ENCODE results near the gene FYCO1.
"Not testable (repeated sequence)": the region's sequence is repeated elsewhere in the genome, so short reads cannot be mapped to it uniquely, and the experiment has no call there.

Gene FYCO1

GRCh38 chr3:45995236-45996192 lies at the start of gene FYCO1:
FYCO1 (minus strand) TSS chr3:45995824; CDS start chr3:45984910, 10,914 bp downstream.
- Mint-ChIP-seq H3K27ac (peak within 1 kb of the TSS; percentile 90), H3K4me3 (peak within 1 kb of the TSS; percentile 87), H3K9me3 (ENCODE audit: low read depth) (no peaks in the 10 kb centered on the region), H3K36me3 (peaks cover 5% of the 10 kb centered on the region), H3K4me1 (ENCODE audit: low read depth) (peaks cover 40% of the 10 kb centered on the region), H3K27me3 (no peaks in the 10 kb centered on the region)

GRCh38 chr3:46038916-46039315 lies 43.3 kb upstream of the FYCO1 start:
- H3K4me1 Mint-ChIP-seq (ENCODE audit: low read depth) = no peaks in the 10 kb centered on the region
- no peaks in the 10 kb centered on the region for H3K27me3 Mint-ChIP-seq
- no peak overlapping the region for H3K4me3 Mint-ChIP-seq
- peaks cover 13% of the 10 kb centered on the region for H3K36me3 Mint-ChIP-seq
- H3K9me3 Mint-ChIP-seq (ENCODE audit: low read depth) = no peaks in the 10 kb centered on the region
- H3K27ac Mint-ChIP-seq = no peak overlapping the region

- not testable (repeated sequence) for H3K9me3 Mint-ChIP-seq (ENCODE audit: low read depth); H3K4me3 Mint-ChIP-seq; H3K27ac Mint-ChIP-seq; H3K27me3 Mint-ChIP-seq; H3K4me1 Mint-ChIP-seq (ENCODE audit: low read depth)
- peaks cover 13% of the 10 kb centered on the region for H3K36me3 Mint-ChIP-seq
Measured at GRCh38 chr3:46038071-46038470, 42.4 kb upstream of the FYCO1 start.

GRCh38 chr3:46036191-46036590 lies 40.6 kb upstream of the FYCO1 start:
- peaks cover 3% of the 10 kb centered on the region for H3K36me3 Mint-ChIP-seq
- no peaks in the 10 kb centered on the region for H3K9me3 Mint-ChIP-seq (ENCODE audit: low read depth)
- no peaks in the 10 kb centered on the region for H3K4me1 Mint-ChIP-seq (ENCODE audit: low read depth)
- H3K4me3 Mint-ChIP-seq = no peak overlapping the region
- no peaks in the 10 kb centered on the region for H3K27me3 Mint-ChIP-seq
- H3K27ac Mint-ChIP-seq = no peak overlapping the region

GRCh38 chr3:46031747-46032146 lies 36.1 kb upstream of the FYCO1 start:
- Mint-ChIP-seq H3K4me1 (ENCODE audit: low read depth) (no peaks in the 10 kb centered on the region), H3K4me3 (no peak overlapping the region), H3K36me3 (peaks cover 5% of the 10 kb centered on the region), H3K9me3 (ENCODE audit: low read depth) (peaks cover 3% of the 10 kb centered on the region), H3K27me3 (no peaks in the 10 kb centered on the region), H3K27ac (no peak overlapping the region)

- no peak overlapping the region for H3K27ac Mint-ChIP-seq
- no peaks in the 10 kb centered on the region for H3K4me1 Mint-ChIP-seq (ENCODE audit: low read depth)
- H3K36me3 Mint-ChIP-seq = peaks cover 5% of the 10 kb centered on the region
- H3K4me3 Mint-ChIP-seq = no peak overlapping the region
- peaks cover 3% of the 10 kb centered on the region for H3K9me3 Mint-ChIP-seq (ENCODE audit: low read depth)
- H3K27me3 Mint-ChIP-seq = no peaks in the 10 kb centered on the region
Measured at GRCh38 chr3:46031269-46031668, 35.6 kb upstream of the FYCO1 start.

- H3K27me3 Mint-ChIP-seq = no peaks in the 10 kb centered on the region
- no peak overlapping the region for H3K4me3 Mint-ChIP-seq
- no peak overlapping the region for H3K27ac Mint-ChIP-seq
- H3K9me3 Mint-ChIP-seq (ENCODE audit: low read depth) = peaks cover 3% of the 10 kb centered on the region
- no peaks in the 10 kb centered on the region for H3K4me1 Mint-ChIP-seq (ENCODE audit: low read depth)
- H3K36me3 Mint-ChIP-seq = peaks cover 5% of the 10 kb centered on the region
Measured at GRCh38 chr3:46030626-46031025, 35.0 kb upstream of the FYCO1 start.

GRCh38 chr3:46029953-46030543 lies 34.4 kb upstream of the FYCO1 start:
- Mint-ChIP-seq H3K4me1 (ENCODE audit: low read depth) (no peaks in the 10 kb centered on the region), H3K36me3 (peaks cover 2% of the 10 kb centered on the region), H3K9me3 (ENCODE audit: low read depth) (peaks cover 3% of the 10 kb centered on the region), H3K4me3 (no peak overlapping the region), H3K27ac (no peak overlapping the region), H3K27me3 (no peaks in the 10 kb centered on the region)

- H3K27ac Mint-ChIP-seq = no peak overlapping the region
- no peaks in the 10 kb centered on the region for H3K27me3 Mint-ChIP-seq
- peaks cover 2% of the 10 kb centered on the region for H3K36me3 Mint-ChIP-seq
- no peak overlapping the region for H3K4me3 Mint-ChIP-seq
- peaks cover 3% of the 10 kb centered on the region for H3K9me3 Mint-ChIP-seq (ENCODE audit: low read depth)
- H3K4me1 Mint-ChIP-seq (ENCODE audit: low read depth) = no peaks in the 10 kb centered on the region
Measured at GRCh38 chr3:46027736-46028397, 32.2 kb upstream of the FYCO1 start.

GRCh38 chr3:46027021-46027705 lies 31.5 kb upstream of the FYCO1 start, which contains the start of gene XCR1:
XCR1 (minus strand) TSS chr3:46027483; CDS start chr3:46021947, 5,536 bp downstream.
- Mint-ChIP-seq H3K36me3 (peaks cover 2% of the 10 kb centered on the region), H3K4me3 (no peak within 1 kb of the TSS), H3K9me3 (ENCODE audit: low read depth) (peaks cover 3% of the 10 kb centered on the region), H3K27me3 (no peaks in the 10 kb centered on the region), H3K4me1 (ENCODE audit: low read depth) (no peaks in the 10 kb centered on the region), H3K27ac (no peak within 1 kb of the TSS)

GRCh38 chr3:46025139-46025538 lies 29.5 kb upstream of the FYCO1 start:
- H3K27ac Mint-ChIP-seq = no peak overlapping the region
- no peak overlapping the region for H3K4me3 Mint-ChIP-seq
- peaks cover 2% of the 10 kb centered on the region for H3K36me3 Mint-ChIP-seq
- no peaks in the 10 kb centered on the region for H3K4me1 Mint-ChIP-seq (ENCODE audit: low read depth)
- no peaks in the 10 kb centered on the region for H3K27me3 Mint-ChIP-seq
- H3K9me3 Mint-ChIP-seq (ENCODE audit: low read depth) = peaks cover 3% of the 10 kb centered on the region

- no peak overlapping the region for H3K27ac Mint-ChIP-seq
- no peak overlapping the region for H3K4me3 Mint-ChIP-seq
- no peaks in the 10 kb centered on the region for H3K27me3 Mint-ChIP-seq
- H3K36me3 Mint-ChIP-seq = peaks cover 2% of the 10 kb centered on the region
- peaks cover 4% of the 10 kb centered on the region for H3K4me1 Mint-ChIP-seq (ENCODE audit: low read depth)
- peaks cover 3% of the 10 kb centered on the region for H3K9me3 Mint-ChIP-seq (ENCODE audit: low read depth)
Measured at GRCh38 chr3:46024131-46024530, 28.5 kb upstream of the FYCO1 start.

GRCh38 chr3:46022909-46023785 lies 27.5 kb upstream of the FYCO1 start:
- Mint-ChIP-seq H3K36me3 (peaks cover 2% of the 10 kb centered on the region), H3K4me3 (no peak overlapping the region), H3K4me1 (ENCODE audit: low read depth) (peaks cover 4% of the 10 kb centered on the region), H3K27ac (no peak overlapping the region), H3K27me3 (no peaks in the 10 kb centered on the region), H3K9me3 (ENCODE audit: low read depth) (no peaks in the 10 kb centered on the region)

- Mint-ChIP-seq H3K9me3 (ENCODE audit: low read depth) (no peaks in the 10 kb centered on the region), H3K27me3 (no peaks in the 10 kb centered on the region), H3K4me1 (ENCODE audit: low read depth) (peaks cover 4% of the 10 kb centered on the region), H3K36me3 (no peaks in the 10 kb centered on the region), H3K4me3 (no peak overlapping the region), H3K27ac (no peak overlapping the region)
Measured at GRCh38 chr3:46021516-46021915, 25.9 kb upstream of the FYCO1 start.

Measured in activated naive CD8-positive, alpha-beta T cell (primary cell).